Measurements from ENCODE around the gene ADPRS. TPM values are rescaled to one million over a fixed set of nuclear protein-coding genes. Genes with fewer than 3 reads are reported as not detected.

The ADPRS gene
- total RNA-seq, 4 donors from 2014 or later: 23.3 to 45.8 (median 40.8) TPM

DNA sequence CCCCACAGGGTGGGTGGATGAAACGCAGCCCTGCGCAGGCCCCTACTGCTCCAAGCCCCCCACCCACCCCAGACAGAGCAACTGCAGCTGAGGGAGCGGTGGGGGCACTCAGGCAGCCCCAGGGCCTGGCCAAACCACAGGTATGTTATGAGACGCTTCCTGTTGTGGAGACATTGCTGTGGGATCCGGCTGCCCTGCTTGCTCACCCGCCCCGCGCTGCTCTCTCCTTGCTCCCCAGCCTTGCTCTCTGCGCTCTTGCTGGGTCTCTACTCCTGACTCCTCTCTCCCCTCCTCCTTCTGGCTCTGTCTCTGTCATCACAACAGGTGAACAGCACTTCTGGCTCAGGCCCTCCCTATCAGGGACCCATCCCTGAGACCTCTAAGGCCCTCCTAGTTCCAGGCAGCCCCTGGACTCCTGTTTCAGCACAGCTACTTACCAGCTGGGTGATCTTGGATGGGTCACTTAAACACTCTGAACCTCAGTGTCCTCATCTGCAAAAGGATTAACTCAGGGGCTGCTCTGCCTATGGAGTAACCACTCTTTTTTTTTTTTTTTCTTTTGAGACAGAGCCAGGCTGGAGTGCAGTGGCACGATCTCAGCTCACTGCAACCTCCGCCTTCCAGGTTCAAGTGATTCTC is 20.5 kb downstream of the ADPRS start:
- no peaks in the 10 kb centered on the region for H3K27me3 ChIP-seq
- TF ChIP-seq POLR2A (IDR thresholded peaks at IDR 0.05; ENCODE audit: low read depth): no peak
- TF ChIP-seq POLR2AphosphoS5 (IDR thresholded peaks at IDR 0.05): no peak
- no peak for TF ChIP-seq EP300 (IDR thresholded peaks at IDR 0.05)
- TF ChIP-seq, protein P1, sequence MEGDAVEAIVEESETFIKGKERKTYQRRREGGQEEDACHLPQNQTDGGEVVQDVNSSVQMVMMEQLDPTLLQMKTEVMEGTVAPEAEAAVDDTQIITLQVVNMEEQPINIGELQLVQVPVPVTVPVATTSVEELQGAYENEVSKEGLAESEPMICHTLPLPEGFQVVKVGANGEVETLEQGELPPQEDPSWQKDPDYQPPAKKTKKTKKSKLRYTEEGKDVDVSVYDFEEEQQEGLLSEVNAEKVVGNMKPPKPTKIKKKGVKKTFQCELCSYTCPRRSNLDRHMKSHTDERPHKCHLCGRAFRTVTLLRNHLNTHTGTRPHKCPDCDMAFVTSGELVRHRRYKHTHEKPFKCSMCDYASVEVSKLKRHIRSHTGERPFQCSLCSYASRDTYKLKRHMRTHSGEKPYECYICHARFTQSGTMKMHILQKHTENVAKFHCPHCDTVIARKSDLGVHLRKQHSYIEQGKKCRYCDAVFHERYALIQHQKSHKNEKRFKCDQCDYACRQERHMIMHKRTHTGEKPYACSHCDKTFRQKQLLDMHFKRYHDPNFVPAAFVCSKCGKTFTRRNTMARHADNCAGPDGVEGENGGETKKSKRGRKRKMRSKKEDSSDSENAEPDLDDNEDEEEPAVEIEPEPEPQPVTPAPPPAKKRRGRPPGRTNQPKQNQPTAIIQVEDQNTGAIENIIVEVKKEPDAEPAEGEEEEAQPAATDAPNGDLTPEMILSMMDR (IDR thresholded peaks at IDR 0.05): no peak

DNA sequence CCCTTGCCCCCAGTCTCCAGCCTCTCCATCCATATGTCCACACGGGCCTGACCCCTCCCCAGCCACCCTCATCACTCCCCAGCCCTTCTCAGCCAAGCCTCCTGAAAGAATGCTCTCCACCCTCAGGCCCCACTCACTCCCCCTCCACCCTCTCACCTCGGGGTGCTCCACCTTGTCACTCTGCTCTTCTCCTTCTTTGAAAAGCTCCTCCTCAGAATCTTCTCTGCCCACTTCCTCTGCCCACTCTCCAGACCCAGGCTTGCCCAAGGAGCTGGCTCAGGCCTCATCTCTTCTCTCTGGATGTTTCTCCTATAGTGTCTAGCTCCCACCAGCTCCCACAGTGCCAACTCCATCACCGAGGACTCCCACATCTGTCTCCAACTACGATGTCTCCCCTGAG is 22.5 kb downstream of the ADPRS start:
- H3K27me3 ChIP-seq: no peaks in the 10 kb centered on the region
- no peak overlapping the region for H3K27ac ChIP-seq (replicated peaks in 1 of 4)
- no peak overlapping the region for H3K4me3 ChIP-seq
- WGBS: 80% methylated on average over 4 of the region's 4 CpGs
- intact Hi-C loops (cut with DNase I): no loop called here
- peaks cover 4 to 17% (median 15%) of the 10 kb centered on the region in 4 donors for H3K4me1 ChIP-seq
- H3K36me3 ChIP-seq: no peaks in the 10 kb centered on the region
- DNase-seq (ENCODE audit: extremely low spot score): no peak
- H3K9me3 ChIP-seq: no peaks in the 10 kb centered on the region
- TF ChIP-seq EP300 (IDR thresholded peaks at IDR 0.05) (no peak), POLR2A (IDR thresholded peaks at IDR 0.05; ENCODE audit: low read depth) (no peak), POLR2AphosphoS5 (IDR thresholded peaks at IDR 0.05) (no peak)
- TF ChIP-seq, protein P1 (IDR thresholded peaks at IDR 0.05): no peak

More for the DNA sequence above, 20.5 kb downstream of the ADPRS start:
- WGBS: 83% methylated on average over 8 of the region's 11 CpGs
- no peak for DNase-seq (ENCODE audit: extremely low spot score)
- H3K4me1 ChIP-seq: no peaks in the 10 kb centered on the region
- H3K27ac ChIP-seq (replicated peaks in 1 of 4): no peak overlapping the region
- intact Hi-C loops (cut with DNase I): no loop called here
- no peaks in the 10 kb centered on the region for H3K36me3 ChIP-seq
- H3K9me3 ChIP-seq: no peaks in the 10 kb centered on the region
- H3K4me3 ChIP-seq: no peak overlapping the region

DNA sequence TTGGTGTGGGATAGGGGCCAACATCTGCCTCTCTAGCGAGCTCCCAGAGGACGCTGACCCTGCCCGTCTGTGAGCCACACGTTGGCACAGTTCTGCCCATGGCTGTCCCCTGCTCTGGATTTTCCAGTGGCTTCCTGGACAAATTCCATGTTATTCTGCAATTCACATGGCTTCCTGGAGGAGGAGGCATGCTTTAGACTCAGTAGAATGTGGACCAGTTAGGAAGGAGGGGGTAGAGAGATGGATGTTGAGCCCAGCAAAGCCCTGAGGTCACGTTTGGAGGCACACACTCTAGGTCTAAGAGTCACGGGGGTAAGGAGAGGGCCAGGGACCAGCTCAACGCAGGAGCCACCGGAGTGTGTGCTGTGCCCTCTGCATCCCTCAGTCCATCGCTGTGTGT is 24.1 kb downstream of the ADPRS start:
- H3K4me1 ChIP-seq: peaks cover 4 to 30% (median 27%) of the 10 kb centered on the region in 4 donors
- no peak overlapping the region for H3K4me3 ChIP-seq
- TF ChIP-seq POLR2AphosphoS5 (IDR thresholded peaks at IDR 0.05) (no peak), POLR2A (IDR thresholded peaks at IDR 0.05; ENCODE audit: low read depth) (no peak), EP300 (IDR thresholded peaks at IDR 0.05) (no peak)
- TF ChIP-seq, protein P1 (IDR thresholded peaks at IDR 0.05): no peak
- no peaks in the 10 kb centered on the region for H3K36me3 ChIP-seq
- H3K27me3 ChIP-seq: no peaks in the 10 kb centered on the region
- H3K27ac ChIP-seq (replicated peaks in 1 of 4): no peak overlapping the region
- WGBS: 92% methylated on average over 9 of the region's 9 CpGs
- intact Hi-C loops (cut with DNase I): no loop called here
- DNase-seq (ENCODE audit: extremely low spot score): no peak
- H3K9me3 ChIP-seq: no peaks in the 10 kb centered on the region

DNA sequence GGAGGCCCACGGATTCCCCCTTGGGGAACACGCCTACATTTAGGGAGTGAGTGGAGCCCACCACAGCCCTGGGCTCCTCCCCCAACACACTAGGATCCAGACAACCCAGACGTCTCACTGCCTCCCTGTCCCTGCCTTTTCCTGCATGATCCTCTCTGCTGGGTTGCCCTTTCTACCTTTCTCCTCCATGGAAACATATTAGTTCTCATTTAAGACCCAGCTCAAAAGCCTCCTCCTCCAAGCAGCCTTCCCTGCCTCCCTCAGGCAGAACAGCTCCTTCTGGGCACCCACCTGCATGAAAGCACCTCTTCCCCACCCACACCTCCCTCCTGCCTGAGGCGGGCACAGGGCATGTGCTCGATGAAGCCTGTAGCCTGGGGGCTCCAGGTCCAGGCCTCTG is 25.7 kb downstream of the ADPRS start:
- TF ChIP-seq POLR2AphosphoS5 (IDR thresholded peaks at IDR 0.05) (no peak), POLR2A (IDR thresholded peaks at IDR 0.05; ENCODE audit: low read depth) (no peak), EP300 (IDR thresholded peaks at IDR 0.05) (no peak)
- TF ChIP-seq, protein P1 (IDR thresholded peaks at IDR 0.05): no peak
- Histone ChIP-seq H3K9me3 (no peaks in the 10 kb centered on the region), H3K27me3 (no peaks in the 10 kb centered on the region), H3K27ac (replicated peaks in 1 of 4) (peak overlapping the region; percentile 74 to 83 (median 78)), H3K4me1 (peaks cover 4 to 45% (median 41%) of the 10 kb centered on the region in 4 donors), H3K36me3 (no peaks in the 10 kb centered on the region), H3K4me3 (no peak overlapping the region)
- intact Hi-C loops (cut with DNase I): no loop called here
- DNase-seq (ENCODE audit: extremely low spot score): no peak
- WGBS: 74% methylated on average over 5 of the region's 5 CpGs
